Measurements from ENCODE around the gene MAGI2. TPM values are rescaled to one million over a fixed set of nuclear protein-coding genes. Genes with fewer than 3 reads are reported as not detected.

MAGI2 gene
- polyA plus RNA-seq, 1 donor: 2.6 TPM

DNA sequence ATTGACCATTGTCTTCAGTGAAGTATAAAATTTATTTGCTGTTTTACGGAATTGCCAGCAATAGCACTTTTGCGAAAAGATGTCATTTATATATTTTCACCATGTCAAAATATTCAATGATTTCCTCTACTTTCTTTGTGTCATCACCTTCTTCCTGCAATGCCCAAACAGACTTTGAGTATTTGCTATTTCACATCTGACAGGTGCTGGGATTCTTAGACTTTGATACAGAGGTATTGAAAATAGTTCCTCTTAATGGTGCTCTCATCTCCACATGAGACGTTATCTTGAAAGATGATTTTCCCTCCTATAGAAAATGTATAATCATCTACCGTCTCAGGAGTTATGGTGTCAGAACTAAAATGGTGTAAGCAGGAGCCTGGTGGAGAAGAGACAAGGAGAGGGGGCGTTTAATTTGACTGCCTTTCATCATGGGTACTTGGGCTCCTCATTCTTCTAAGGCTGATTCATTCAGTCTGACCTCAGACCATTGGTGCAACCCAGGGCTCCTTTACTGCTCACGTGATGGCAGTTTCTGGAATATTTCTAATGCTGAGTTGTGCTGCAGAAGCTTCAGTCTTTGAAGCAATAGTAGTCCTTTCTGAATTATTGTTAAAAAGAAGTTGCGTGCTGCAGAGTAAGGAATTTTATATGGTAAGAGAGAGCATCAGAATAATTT lies 1250.3 kb downstream of the MAGI2 start:
- no peak overlapping the region for H3K27ac ChIP-seq (ENCODE audit: low read length)
- no peak for DNase-seq
- WGBS (ENCODE audit: insufficient coverage, low lambda C conversion rate): 100% methylated on average over 3 of the region's 7 CpGs
- no peaks in the 10 kb centered on the region for H3K4me1 ChIP-seq (ENCODE audit: control insufficient read depth, insufficient read depth, low read length)
- H3K36me3 ChIP-seq (ENCODE audit: control insufficient read depth, insufficient read depth, low read length): no peaks in the 10 kb centered on the region
- no peak overlapping the region for H3K4me3 ChIP-seq (ENCODE audit: low read length)
- no peaks in the 10 kb centered on the region for H3K27me3 ChIP-seq (ENCODE audit: control insufficient read depth, insufficient read depth, low read length)
- no peaks in the 10 kb centered on the region for H3K9me3 ChIP-seq (ENCODE audit: control insufficient read depth, low read depth, low read length)

DNA sequence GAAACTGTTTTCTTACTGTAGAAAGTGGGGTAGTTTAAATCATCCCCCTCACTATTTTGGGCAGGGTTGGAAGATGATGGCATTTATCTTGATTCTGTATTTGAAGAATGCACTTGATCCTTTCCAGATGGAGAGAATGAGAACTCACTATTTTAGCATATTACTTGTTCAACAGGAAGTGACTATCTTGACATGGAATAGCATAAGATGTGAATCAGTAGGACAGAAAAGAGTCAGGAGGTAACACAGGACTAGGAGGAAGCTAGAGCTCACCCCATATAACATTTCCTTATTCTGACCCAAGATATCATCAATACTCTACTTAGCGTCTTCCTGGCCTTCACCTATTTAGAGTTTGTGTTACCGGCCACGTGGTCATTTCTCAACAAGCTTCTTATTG lies 1254.7 kb downstream of the MAGI2 start:
- WGBS (ENCODE audit: insufficient coverage, low lambda C conversion rate): 96% methylated on average over 3 of the region's 3 CpGs
- no peaks in the 10 kb centered on the region for H3K36me3 ChIP-seq (ENCODE audit: control insufficient read depth, insufficient read depth, low read length)
- H3K27me3 ChIP-seq (ENCODE audit: control insufficient read depth, insufficient read depth, low read length): no peaks in the 10 kb centered on the region
- no peak for DNase-seq
- H3K27ac ChIP-seq (ENCODE audit: low read length): no peak overlapping the region
- H3K4me3 ChIP-seq (ENCODE audit: low read length): no peak overlapping the region
- no peaks in the 10 kb centered on the region for H3K4me1 ChIP-seq (ENCODE audit: control insufficient read depth, insufficient read depth, low read length)
- H3K9me3 ChIP-seq (ENCODE audit: control insufficient read depth, low read depth, low read length): no peaks in the 10 kb centered on the region

DNA sequence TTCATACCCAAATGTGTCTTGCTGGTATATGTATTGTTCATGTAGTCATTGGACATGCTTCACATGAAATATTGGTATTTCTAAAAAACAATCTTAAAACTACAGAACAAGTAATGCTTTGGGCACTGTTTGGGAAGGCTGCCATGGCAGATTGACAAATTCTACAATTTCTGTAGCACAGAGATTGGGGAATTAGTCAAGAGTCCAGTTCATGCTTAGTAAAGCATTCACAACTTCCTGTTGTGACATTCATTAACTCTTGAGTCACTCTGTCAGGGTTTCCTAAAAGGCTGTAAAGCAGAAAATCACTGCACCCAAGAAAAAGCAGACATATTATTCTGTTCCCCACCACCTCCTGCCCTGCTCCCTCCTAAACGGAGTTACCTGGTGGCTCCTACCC lies 1256.0 kb downstream of the MAGI2 start:
- no CpG with 5 or more reads among the region's 1 CpG for WGBS (ENCODE audit: insufficient coverage, low lambda C conversion rate)

DNA sequence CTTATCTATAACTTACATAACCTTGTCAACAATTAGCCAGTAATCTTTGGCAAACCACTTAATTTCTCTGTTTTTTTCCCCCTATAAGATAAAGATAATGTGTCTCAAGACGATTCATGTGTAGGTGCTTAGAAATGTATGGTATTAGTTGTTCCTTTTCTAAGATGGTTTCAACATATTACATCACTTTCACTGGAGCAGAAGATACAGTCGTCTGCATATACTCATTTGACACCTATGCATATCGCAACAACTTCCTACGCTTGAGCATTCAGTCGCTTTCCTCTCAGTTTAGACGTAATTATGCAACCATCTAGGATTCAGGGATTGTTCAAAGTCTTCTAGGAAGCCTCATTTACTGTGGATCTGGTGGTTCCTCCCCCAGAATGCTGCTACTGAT lies 1258.2 kb downstream of the MAGI2 start:
- H3K9me3 ChIP-seq (ENCODE audit: control insufficient read depth, low read depth, low read length): no peaks in the 10 kb centered on the region
- WGBS (ENCODE audit: insufficient coverage, low lambda C conversion rate): 80% methylated on average over 4 of the region's 6 CpGs
- H3K36me3 ChIP-seq (ENCODE audit: control insufficient read depth, insufficient read depth, low read length): no peaks in the 10 kb centered on the region
- H3K4me1 ChIP-seq (ENCODE audit: control insufficient read depth, insufficient read depth, low read length): no peaks in the 10 kb centered on the region
- no peaks in the 10 kb centered on the region for H3K27me3 ChIP-seq (ENCODE audit: control insufficient read depth, insufficient read depth, low read length)
- no peak overlapping the region for H3K27ac ChIP-seq (ENCODE audit: low read length)
- no peak overlapping the region for H3K4me3 ChIP-seq (ENCODE audit: low read length)
- DNase-seq: no peak

More for the DNA sequence above, 1256.0 kb downstream of the MAGI2 start:
- no peaks in the 10 kb centered on the region for H3K27me3 ChIP-seq (ENCODE audit: control insufficient read depth, insufficient read depth, low read length)
- no peaks in the 10 kb centered on the region for H3K4me1 ChIP-seq (ENCODE audit: control insufficient read depth, insufficient read depth, low read length)
- no peaks in the 10 kb centered on the region for H3K36me3 ChIP-seq (ENCODE audit: control insufficient read depth, insufficient read depth, low read length)
- DNase-seq: no peak
- no peak overlapping the region for H3K4me3 ChIP-seq (ENCODE audit: low read length)
- H3K9me3 ChIP-seq (ENCODE audit: control insufficient read depth, low read depth, low read length): no peaks in the 10 kb centered on the region
- no peak overlapping the region for H3K27ac ChIP-seq (ENCODE audit: low read length)

DNA sequence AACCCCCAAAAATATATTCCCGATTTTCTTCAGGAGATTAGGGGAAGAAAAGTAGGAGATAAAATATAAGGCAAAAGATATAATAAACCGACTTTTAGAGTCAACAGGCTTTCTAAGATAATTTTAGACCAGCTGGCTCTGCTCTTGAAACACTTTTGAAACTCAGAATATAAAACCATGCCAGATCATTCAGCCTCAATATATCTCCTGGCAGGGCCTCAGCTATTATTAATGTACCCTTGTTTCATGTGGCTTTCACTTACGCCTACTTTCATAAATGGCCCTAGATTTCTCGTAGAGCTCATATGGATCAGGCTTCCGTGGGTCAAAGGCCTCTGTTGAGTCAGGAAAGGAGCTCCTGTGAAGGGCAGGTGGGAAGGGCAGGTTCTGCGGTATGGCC lies 1258.9 kb downstream of the MAGI2 start:
- no peak overlapping the region for H3K27ac ChIP-seq (ENCODE audit: low read length)
- no CpG with 5 or more reads among the region's 6 CpGs for WGBS (ENCODE audit: insufficient coverage, low lambda C conversion rate)
- H3K9me3 ChIP-seq (ENCODE audit: control insufficient read depth, low read depth, low read length): no peaks in the 10 kb centered on the region

DNA sequence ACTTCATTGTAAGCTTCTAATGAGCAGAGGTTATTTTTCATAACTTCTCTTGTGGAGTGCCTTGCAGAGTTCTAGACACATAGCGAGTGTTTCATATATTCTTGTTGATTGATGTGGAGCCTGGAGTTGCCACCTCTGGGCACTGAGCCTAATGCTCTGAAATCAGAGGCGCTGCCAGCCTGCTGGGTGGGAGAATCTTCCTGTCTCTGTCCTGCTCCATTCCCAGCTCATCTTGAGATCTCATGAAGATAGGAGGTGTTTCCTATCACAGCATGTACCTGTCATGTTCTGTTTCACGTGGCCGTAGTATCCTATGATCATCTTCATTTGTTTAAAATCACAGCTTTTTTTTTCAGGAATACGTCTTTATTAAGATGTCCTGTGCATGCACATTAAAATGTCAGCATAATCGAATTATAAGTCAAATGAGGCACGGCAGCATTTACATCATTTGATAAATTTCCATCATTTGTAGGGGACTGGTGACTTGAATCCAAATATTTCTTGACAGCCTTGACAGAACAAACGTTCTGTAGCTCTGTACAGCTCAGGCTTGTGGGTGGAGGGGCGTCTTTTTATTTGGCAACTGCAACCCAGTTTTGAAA lies 1261.9 kb downstream of the MAGI2 start:
- Histone ChIP-seq H3K9me3 (ENCODE audit: control insufficient read depth, low read depth, low read length) (no peaks in the 10 kb centered on the region), H3K4me3 (ENCODE audit: low read length) (no peak overlapping the region), H3K4me1 (ENCODE audit: control insufficient read depth, insufficient read depth, low read length) (no peaks in the 10 kb centered on the region), H3K36me3 (ENCODE audit: control insufficient read depth, insufficient read depth, low read length) (no peaks in the 10 kb centered on the region), H3K27ac (ENCODE audit: low read length) (no peak overlapping the region), H3K27me3 (ENCODE audit: control insufficient read depth, insufficient read depth, low read length) (no peaks in the 10 kb centered on the region)
- 96% methylated on average over 3 of the region's 9 CpGs for WGBS (ENCODE audit: insufficient coverage, low lambda C conversion rate)
- no peak for DNase-seq

More for the DNA sequence above, 1258.9 kb downstream of the MAGI2 start:
- H3K4me3 ChIP-seq (ENCODE audit: low read length): no peak overlapping the region
- no peaks in the 10 kb centered on the region for H3K4me1 ChIP-seq (ENCODE audit: control insufficient read depth, insufficient read depth, low read length)
- no peak for DNase-seq
- H3K27me3 ChIP-seq (ENCODE audit: control insufficient read depth, insufficient read depth, low read length): no peaks in the 10 kb centered on the region
- no peaks in the 10 kb centered on the region for H3K36me3 ChIP-seq (ENCODE audit: control insufficient read depth, insufficient read depth, low read length)

DNA sequence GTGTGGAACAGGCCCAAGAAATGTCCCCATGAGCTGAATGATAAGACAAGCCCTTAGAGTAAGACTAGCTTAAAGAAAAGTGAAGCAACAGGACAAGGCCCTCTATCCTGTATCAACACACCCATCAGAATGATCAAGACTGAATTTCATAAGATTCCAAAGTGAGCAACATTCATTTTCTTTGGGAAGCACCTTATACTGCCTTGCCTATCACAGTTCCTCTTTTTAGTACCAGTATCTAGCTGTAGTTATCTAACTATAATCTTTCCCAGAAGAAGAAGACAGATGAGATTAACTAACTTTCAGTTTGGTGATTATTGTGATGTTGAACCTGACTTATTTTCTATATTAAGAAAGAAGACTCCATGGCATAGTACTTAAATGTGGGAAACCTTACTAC lies 1263.7 kb downstream of the MAGI2 start:
- no peak for DNase-seq
- no peak overlapping the region for H3K4me3 ChIP-seq (ENCODE audit: low read length)
- no peak overlapping the region for H3K27ac ChIP-seq (ENCODE audit: low read length)
- H3K36me3 ChIP-seq (ENCODE audit: control insufficient read depth, insufficient read depth, low read length): no peaks in the 10 kb centered on the region
- H3K4me1 ChIP-seq (ENCODE audit: control insufficient read depth, insufficient read depth, low read length): no peaks in the 10 kb centered on the region
- H3K9me3 ChIP-seq (ENCODE audit: control insufficient read depth, low read depth, low read length): no peaks in the 10 kb centered on the region
- no peaks in the 10 kb centered on the region for H3K27me3 ChIP-seq (ENCODE audit: control insufficient read depth, insufficient read depth, low read length)

DNA sequence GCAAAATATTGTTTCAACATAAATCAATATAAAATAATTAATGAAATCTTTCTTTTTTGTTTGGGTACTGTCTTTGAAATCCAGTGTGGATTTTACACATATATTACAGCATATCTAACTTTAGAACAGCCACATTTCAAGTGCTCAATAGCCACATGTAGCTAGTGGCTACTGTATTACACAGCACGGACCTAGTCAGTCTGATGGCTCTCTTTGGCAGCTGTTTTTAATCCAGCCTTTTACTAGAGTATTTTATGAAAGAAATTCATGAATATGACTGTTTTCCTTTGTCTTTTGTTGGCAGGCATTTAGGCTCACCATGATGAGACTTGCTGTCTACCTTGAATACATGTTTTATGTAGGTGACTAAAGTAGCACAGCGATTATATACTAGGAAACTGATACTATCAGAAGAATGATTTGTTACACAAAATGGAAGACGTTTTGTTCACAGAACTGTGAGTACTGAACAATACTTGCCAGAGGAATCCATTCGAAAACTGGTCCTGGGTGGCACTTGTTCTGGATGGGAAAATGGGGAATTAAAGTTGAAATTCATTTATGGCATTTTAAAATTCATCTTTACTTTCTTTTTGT lies 1268.2 kb downstream of the MAGI2 start:
- Histone ChIP-seq H3K4me1 (ENCODE audit: control insufficient read depth, insufficient read depth, low read length) (no peaks in the 10 kb centered on the region), H3K36me3 (ENCODE audit: control insufficient read depth, insufficient read depth, low read length) (no peaks in the 10 kb centered on the region), H3K9me3 (ENCODE audit: control insufficient read depth, low read depth, low read length) (no peaks in the 10 kb centered on the region), H3K27me3 (ENCODE audit: control insufficient read depth, insufficient read depth, low read length) (no peaks in the 10 kb centered on the region), H3K4me3 (ENCODE audit: low read length) (no peak overlapping the region), H3K27ac (ENCODE audit: low read length) (no peak overlapping the region)
- WGBS (ENCODE audit: insufficient coverage, low lambda C conversion rate): 86% methylated on average over 2 of the region's 4 CpGs
- no peak for DNase-seq

DNA sequence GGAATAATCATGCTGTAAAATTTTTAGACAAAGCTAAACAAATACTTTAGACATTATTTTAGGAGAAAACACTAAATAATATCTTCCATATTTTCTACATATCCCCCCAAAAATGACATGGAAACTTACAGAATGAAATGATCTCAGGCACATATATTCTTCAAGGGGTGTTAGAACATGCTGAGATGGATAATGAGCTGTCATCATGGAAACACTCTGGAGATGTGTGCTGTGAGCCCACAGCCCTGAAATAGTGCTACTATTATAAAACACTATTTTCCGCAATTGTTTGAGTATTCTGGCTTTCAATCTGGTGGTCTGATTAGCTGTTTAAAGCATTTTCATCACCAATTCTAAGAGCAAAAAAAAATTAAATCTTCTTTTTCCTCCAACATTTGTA lies 1269.2 kb downstream of the MAGI2 start:
- Histone ChIP-seq H3K9me3 (ENCODE audit: control insufficient read depth, low read depth, low read length) (no peaks in the 10 kb centered on the region), H3K4me1 (ENCODE audit: control insufficient read depth, insufficient read depth, low read length) (no peaks in the 10 kb centered on the region), H3K27ac (ENCODE audit: low read length) (no peak overlapping the region), H3K27me3 (ENCODE audit: control insufficient read depth, insufficient read depth, low read length) (no peaks in the 10 kb centered on the region), H3K36me3 (ENCODE audit: control insufficient read depth, insufficient read depth, low read length) (no peaks in the 10 kb centered on the region), H3K4me3 (ENCODE audit: low read length) (no peak overlapping the region)
- WGBS (ENCODE audit: insufficient coverage, low lambda C conversion rate): 100% methylated on average over 1 of the region's 1 CpG
- no peak for DNase-seq

DNA sequence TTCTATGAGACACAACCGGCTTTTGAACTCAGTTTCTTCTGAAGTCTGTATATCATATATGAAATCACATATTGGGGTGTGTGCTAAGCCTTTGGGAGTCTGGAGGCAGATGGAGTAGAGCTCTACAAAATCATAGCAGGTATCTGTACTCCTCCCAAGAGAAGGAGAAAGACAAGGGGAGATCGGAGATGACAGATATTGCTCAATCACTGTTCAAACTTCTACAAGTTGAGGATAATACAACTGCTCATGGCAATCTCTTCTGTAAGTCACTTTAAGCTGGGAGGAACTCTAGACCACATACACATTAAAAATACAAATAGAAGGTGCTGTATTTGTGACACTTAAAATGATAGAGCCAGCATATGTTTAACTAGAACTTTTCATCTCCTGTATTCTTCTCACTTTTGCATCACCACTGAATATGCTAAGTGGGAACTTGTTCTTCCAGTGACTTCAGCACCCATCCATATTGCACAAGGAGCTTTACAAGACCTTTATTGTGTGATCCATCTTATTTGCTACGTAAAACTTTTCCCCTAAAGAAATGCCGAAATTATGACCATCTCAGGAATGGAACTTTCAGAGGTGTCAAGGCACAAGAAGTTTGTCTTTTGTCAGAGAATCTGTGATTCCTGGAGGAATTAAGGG lies 1273.5 kb downstream of the MAGI2 start:
- Histone ChIP-seq H3K4me3 (ENCODE audit: low read length) (no peak overlapping the region), H3K27me3 (ENCODE audit: control insufficient read depth, insufficient read depth, low read length) (no peaks in the 10 kb centered on the region), H3K4me1 (ENCODE audit: control insufficient read depth, insufficient read depth, low read length) (no peaks in the 10 kb centered on the region), H3K27ac (ENCODE audit: low read length) (no peak overlapping the region), H3K9me3 (ENCODE audit: control insufficient read depth, low read depth, low read length) (no peaks in the 10 kb centered on the region), H3K36me3 (ENCODE audit: control insufficient read depth, insufficient read depth, low read length) (no peaks in the 10 kb centered on the region)
- no peak for DNase-seq
- 100% methylated on average over 1 of the region's 4 CpGs for WGBS (ENCODE audit: insufficient coverage, low lambda C conversion rate)
